ENCODE data around the gene VWF.

- TF ChIP-seq POLR2A (IDR thresholded peaks at IDR 0.05) (no peak), CTCF (IDR thresholded peaks at IDR 0.05) (no peak)
These were observed 65.8 kb downstream of the VWF start for GRCh38 chr12:6058481-6059161.

Measured in heart left ventricle (tissue), 13 donors.